Measurements from ENCODE around the gene SGPP2. TPM values are rescaled to one million over a fixed set of nuclear protein-coding genes. Genes with fewer than 3 reads are reported as not detected.

SGPP2 gene
- total RNA-seq, 1 donor from 2014 or later = 0.11 TPM

DNA sequence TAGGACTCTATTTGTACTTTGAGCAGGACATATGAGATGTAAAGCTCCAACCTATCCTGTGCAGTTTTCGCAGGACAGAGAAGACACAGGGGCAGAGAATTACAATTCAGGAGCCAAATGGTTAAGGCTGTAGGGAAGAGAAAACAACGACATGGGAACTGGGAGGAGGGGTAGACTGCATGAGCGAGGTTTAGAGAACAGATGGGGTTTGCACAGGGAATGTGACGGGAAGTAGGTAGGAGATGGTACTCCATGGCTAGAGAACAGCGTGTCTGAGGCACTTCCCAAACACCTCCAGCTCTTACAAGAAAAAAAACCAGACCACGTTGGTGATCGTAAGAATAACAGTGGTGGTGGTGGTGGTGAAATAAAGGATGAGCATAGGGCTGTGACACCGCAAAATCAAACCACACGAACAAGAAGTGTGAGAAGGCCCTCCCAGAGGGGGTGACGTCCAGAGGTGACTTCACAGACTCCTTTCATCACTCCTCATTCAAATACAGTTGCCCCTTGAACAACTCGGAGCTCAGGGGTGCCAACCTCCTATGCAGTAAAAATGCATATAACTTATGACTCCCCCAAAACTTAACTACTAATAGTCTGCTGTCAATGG lies 138.9 kb downstream of the SGPP2 start:
- H3K4me3 Mint-ChIP-seq = no peak overlapping the region
- H3K4me1 ChIP-seq = peaks cover 17% of the 10 kb centered on the region
- no peak overlapping the region for H3K4me3 ChIP-seq
- H3K27me3 ChIP-seq = no peaks in the 10 kb centered on the region
- TF ChIP-seq EZH2phosphoT487 (IDR thresholded peaks at IDR 0.05) (no peak), EZH2 (IDR thresholded peaks at IDR 0.05) (no peak), CTCF (IDR thresholded peaks at IDR 0.05) (no peak)
- no peak overlapping the region for H2AFZ ChIP-seq (replicated peaks)
- H3K9me3 ChIP-seq (ENCODE audit: low read depth) = no peaks in the 10 kb centered on the region
- H3K27ac Mint-ChIP-seq = no peak overlapping the region
- H3F3A ChIP-seq (ENCODE audit: low read depth) = no peaks in the 10 kb centered on the region
- no peaks in the 10 kb centered on the region for H3K9me3 Mint-ChIP-seq
- no peaks in the 10 kb centered on the region for H3K79me2 ChIP-seq (ENCODE audit: low read depth)
- H4K20me1 ChIP-seq (ENCODE audit: low read depth) = no peaks in the 10 kb centered on the region
- no peak overlapping the region for H3K9ac ChIP-seq
- no peaks in the 10 kb centered on the region for H3K36me3 ChIP-seq
- peaks cover 2% of the 10 kb centered on the region for H3K27me3 Mint-ChIP-seq (ENCODE audit: insufficient read depth, low read depth)
- H3K4me1 Mint-ChIP-seq = peaks cover 13% of the 10 kb centered on the region
- peaks cover 29% of the 10 kb centered on the region for H3K36me3 Mint-ChIP-seq
- H3K4me2 ChIP-seq = no peak overlapping the region
- H3K27ac ChIP-seq = no peak overlapping the region
- no peak for DNase-seq (ENCODE audit: low spot score)

DNA sequence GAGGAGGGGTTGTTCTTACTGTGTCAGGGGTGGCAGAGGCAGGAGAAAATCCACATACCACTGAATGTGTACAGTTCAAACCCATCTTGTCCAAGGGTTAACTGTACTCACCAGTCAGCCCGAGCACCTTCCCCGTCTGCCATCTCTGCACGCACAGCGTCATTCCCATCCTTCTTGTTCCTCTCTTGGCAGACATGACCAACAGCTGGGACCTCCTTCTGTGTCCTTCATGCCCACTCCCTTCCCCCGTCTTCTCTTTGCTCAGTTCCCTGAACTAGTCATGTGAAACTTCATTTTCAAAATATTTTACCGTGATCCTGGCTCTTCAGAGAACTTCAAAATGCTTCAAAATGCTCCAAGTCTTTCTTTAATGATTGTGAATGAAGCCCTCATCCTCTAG lies 139.6 kb downstream of the SGPP2 start:
- peaks cover 21% of the 10 kb centered on the region for H3K4me1 ChIP-seq
- Mint-ChIP-seq H3K4me3 (no peak overlapping the region), H3K4me1 (peaks cover 14% of the 10 kb centered on the region), H3K9me3 (no peaks in the 10 kb centered on the region), H3K36me3 (peaks cover 24% of the 10 kb centered on the region), H3K27ac (no peak overlapping the region), H3K27me3 (ENCODE audit: insufficient read depth, low read depth) (peaks cover 2% of the 10 kb centered on the region)
- no peaks in the 10 kb centered on the region for H3K27me3 ChIP-seq
- H3K79me2 ChIP-seq (ENCODE audit: low read depth) = no peaks in the 10 kb centered on the region
- no peaks in the 10 kb centered on the region for H3F3A ChIP-seq (ENCODE audit: low read depth)
- H3K4me2 ChIP-seq = no peak overlapping the region
- TF ChIP-seq EZH2 (IDR thresholded peaks at IDR 0.05) (no peak), EZH2phosphoT487 (IDR thresholded peaks at IDR 0.05) (no peak), CTCF (IDR thresholded peaks at IDR 0.05) (no peak)
- H3K9ac ChIP-seq = no peak overlapping the region
- H3K4me3 ChIP-seq = no peak overlapping the region
- no peak overlapping the region for H3K27ac ChIP-seq
- H2AFZ ChIP-seq (replicated peaks) = no peak overlapping the region
- no peak for DNase-seq (ENCODE audit: low spot score)
- H4K20me1 ChIP-seq (ENCODE audit: low read depth) = no peaks in the 10 kb centered on the region
- no peaks in the 10 kb centered on the region for H3K9me3 ChIP-seq (ENCODE audit: low read depth)
- H3K36me3 ChIP-seq = no peaks in the 10 kb centered on the region

DNA sequence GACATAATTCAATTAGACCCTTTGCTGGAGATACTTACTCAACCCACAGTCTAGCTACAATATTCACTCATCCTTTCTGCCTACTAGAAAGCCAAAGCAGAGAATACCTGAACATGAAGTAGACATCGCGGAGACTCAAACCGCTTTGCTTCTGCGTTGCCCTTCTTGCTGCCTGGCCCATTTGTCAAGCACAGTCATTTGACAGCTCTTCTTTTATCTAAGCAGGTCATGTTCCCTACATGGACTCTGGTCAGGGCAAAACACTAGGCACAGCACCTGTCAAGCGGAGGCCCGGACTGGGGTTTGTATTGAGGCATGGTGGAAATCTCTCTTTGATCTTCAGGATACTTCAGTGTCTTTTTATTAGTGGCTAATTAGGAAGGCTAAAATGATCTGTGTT lies 141.9 kb downstream of the SGPP2 start:
- Histone ChIP-seq H3K4me1 (peaks cover 20% of the 10 kb centered on the region), H3K9ac (no peak overlapping the region), H3K27ac (no peak overlapping the region), H3F3A (ENCODE audit: low read depth) (no peaks in the 10 kb centered on the region), H3K27me3 (no peaks in the 10 kb centered on the region), H3K79me2 (ENCODE audit: low read depth) (no peaks in the 10 kb centered on the region), H3K4me3 (no peak overlapping the region), H3K4me2 (no peak overlapping the region), H3K9me3 (ENCODE audit: low read depth) (no peaks in the 10 kb centered on the region), H3K36me3 (no peaks in the 10 kb centered on the region), H4K20me1 (ENCODE audit: low read depth) (no peaks in the 10 kb centered on the region), H2AFZ (replicated peaks) (no peak overlapping the region)
- no peak for DNase-seq (ENCODE audit: low spot score)
- H3K4me1 Mint-ChIP-seq = peaks cover 20% of the 10 kb centered on the region
- no peak for TF ChIP-seq EZH2phosphoT487 (IDR thresholded peaks at IDR 0.05)
- TF ChIP-seq EZH2 (IDR thresholded peaks at IDR 0.05) = no peak
- TF ChIP-seq CTCF (IDR thresholded peaks at IDR 0.05) = no peak
- no peaks in the 10 kb centered on the region for H3K9me3 Mint-ChIP-seq
- H3K27me3 Mint-ChIP-seq (ENCODE audit: insufficient read depth, low read depth) = peaks cover 2% of the 10 kb centered on the region
- H3K27ac Mint-ChIP-seq = peak overlapping the region; percentile 72
- H3K4me3 Mint-ChIP-seq = no peak overlapping the region
- H3K36me3 Mint-ChIP-seq = peaks cover 25% of the 10 kb centered on the region
